K562 (cell line): ENCODE measurements around the gene RO60. TPM values are rescaled to one million over a fixed set of nuclear protein-coding genes. Genes with fewer than 3 reads are reported as not detected.
A peak's percentile ranks its signal among the peaks of the same experiment; 100 is the strongest.

ENCODE experiments used
- ARHGAP35 ChIP-seq: fragments of 450-650 bp; IDR thresholded peaks from 2 replicates; pipeline ENCODE4 v1.6.1; 2018; ENCODE audit not compliant: partially characterized antibody
- CHCHD3 ChIP-seq: fragments of 250-450 bp; sonication (Bioruptor Pico); IDR thresholded peaks from 2 replicates; pipeline ENCODE4 v2.1.2; 2022; ENCODE audit warnings: mild to moderate bottlenecking
- EGR1 ChIP-seq: fragments of 450-650 bp; conservative IDR thresholded peaks from 2 replicates; pipeline ENCODE4 v1.6.1; 2017; ENCODE audit warnings: mild to moderate bottlenecking
- GATAD2A ChIP-seq: fragments of 450-650 bp; IDR thresholded peaks from 2 replicates; pipeline ENCODE4 v1.6.1; 2017
- LEF1 ChIP-seq: fragments of 450-650 bp; IDR thresholded peaks from 2 replicates; pipeline ENCODE4 v1.6.1; 2016; ENCODE audit warnings: mild to moderate bottlenecking
- MEF2D ChIP-seq: conservative IDR thresholded peaks from 2 replicates; pipeline ENCODE4 v1.6.1; 2016; ENCODE audit warnings: low read depth, missing genetic modification characterization, missing compliant biosample characterization
- POLR2B ChIP-seq: fragments of 450-650 bp; IDR thresholded peaks from 2 replicates; pipeline ENCODE4 v1.6.1; 2018; ENCODE audit warnings: low read depth; ENCODE audit not compliant: partially characterized antibody
- POLR2G ChIP-seq: fragments of 200-400 bp; formaldehyde crosslinking; IDR thresholded peaks from 2 replicates; pipeline ENCODE4 v1.6.1; 2017; ENCODE audit warnings: low read depth, mild to moderate bottlenecking, antibody characterized with exemption, low read length, moderate library complexity
- ZNF146 ChIP-seq: IDR thresholded peaks from one replicate; pipeline ENCODE4 v1.6.1; 2018; ENCODE audit warnings: missing compliant biosample characterization; ENCODE audit not compliant: unreplicated experiment
- ZNF431 ChIP-seq: sonication (generic); formaldehyde crosslinking; IDR thresholded peaks from 2 replicates; pipeline ENCODE4 v1.8.0; 2022; ENCODE audit warnings: mild to moderate bottlenecking, missing genetic modification reagents
- ZNF57 ChIP-seq: fragments of 450-650 bp; formaldehyde crosslinking; IDR thresholded peaks from 2 replicates; pipeline ENCODE4 v1.4.0; 2020; ENCODE audit warnings: mild to moderate bottlenecking, moderate library complexity
- ZNF609 ChIP-seq: sonication (generic); formaldehyde crosslinking; IDR thresholded peaks from 2 replicates; pipeline ENCODE4 v1.8.1; 2023; ENCODE audit warnings: missing genetic modification reagents, mild to moderate bottlenecking, borderline replicate concordance
- ZNF830 ChIP-seq: fragments of 250-450 bp; sonication (Bioruptor Pico); IDR thresholded peaks from 2 replicates; pipeline ENCODE4 v1.5.0; 2021; ENCODE audit warnings: mild to moderate bottlenecking
- polyA plus RNA-seq, 8 experiments: library from polyadenylated mRNA; depleted of rRNA in 4 of 8; stranded (reverse) in 5 of 8; unstranded in 3 of 8; fragments of >200 nt; fragmentation: Nextera tagmentation in 2 of 8; fragmentation: Illumina TruSeq in 1 of 8; extraction: Ambion mirVana in 2 of 8; extraction: Trizol in 1 of 8; gene quantifications; 2 replicates each; pipeline versions ENCODE4 v1.2.1 to v1.2.3, GENCODE V29; 2011 to 2014; ENCODE audit warnings: inconsistent platforms in 1 of 8, missing spikeins in 1 of 8
- total RNA-seq, 7 experiments: library from RNA; depleted of rRNA in 6 of 7; stranded (reverse); fragments of >200 nt in 6 of 7; fragmentation: Illumina TruSeq in 2 of 7; extraction: Trizol in 2 of 7; gene quantifications; 2 replicates each; pipeline versions ENCODE4 v1.2.1 to v1.2.3, GENCODE V29; 2011 to 2021; ENCODE audit warnings: low replicate concordance in 1 of 7
- TF ChIP-seq, protein P1 (sequence below): fragments of 450-650 bp; IDR thresholded peaks from 2 replicates; pipeline ENCODE4 v1.6.1; 2016; ENCODE audit warnings: low read depth

The RO60 gene
- total and polyA plus RNA-seq, 9 of the 15 experiments (the other 6 are each of a cell fraction or from before 2014, with no cell fraction given) = 24.9 to 187 (median 101) TPM

DNA sequence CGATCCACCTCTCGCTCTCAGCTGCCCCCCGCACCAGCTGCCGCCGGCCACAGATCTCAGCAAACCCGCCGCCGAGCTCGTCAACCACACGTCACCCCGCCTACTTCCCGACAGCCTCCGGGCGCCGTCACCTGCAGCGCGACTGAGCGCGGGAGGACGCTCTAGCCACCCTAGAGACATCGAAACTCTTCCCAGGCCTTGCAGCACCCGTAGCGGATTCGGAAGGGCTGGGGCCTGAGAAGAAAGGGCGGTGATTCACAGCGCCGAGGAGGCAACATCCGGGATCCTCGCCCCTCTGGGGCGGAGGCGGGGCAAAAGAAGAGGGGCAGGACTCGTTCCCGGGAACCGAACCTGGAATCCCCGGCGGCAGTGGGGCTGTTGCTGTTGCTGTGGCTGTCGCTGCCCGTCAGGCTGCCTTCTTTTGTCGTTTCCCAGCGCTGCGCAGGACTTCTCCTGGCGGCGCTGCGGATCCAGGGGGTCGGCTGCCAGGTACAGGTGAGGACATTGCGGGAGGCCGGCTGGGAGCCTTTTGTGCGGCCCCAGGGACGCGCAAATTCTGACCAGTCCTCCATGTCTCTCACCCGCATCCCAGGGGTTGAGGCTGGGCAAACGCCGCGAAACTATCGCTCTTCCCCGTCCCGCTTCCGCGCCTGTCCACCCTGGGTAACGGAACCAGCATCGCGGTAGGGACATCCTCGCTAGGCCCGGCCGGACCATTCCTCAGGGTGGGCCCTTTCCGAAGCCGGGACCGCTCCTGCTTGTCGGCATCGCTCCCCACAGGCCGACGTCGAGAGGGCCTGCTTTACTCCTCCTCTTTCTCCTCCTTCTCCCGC is at the start of gene RO60, which contains the start of gene UCHL5 (continued):
- TF ChIP-seq ZNF146 (no peak), ZNF57 (CRISPR knock-in tag) (no peak), EGR1 (peak; percentile 62), POLR2B (peak; percentile 87), MEF2D (tag) (peak; percentile 17; the same call in 1 of the 2 replicates), ZNF431 (CRISPR knock-in tag) (peak; percentile 78), ARHGAP35 (no peak), ZNF609 (peak; percentile 46; the same call in 1 of the 2 replicates), ZNF830 (CRISPR knock-in tag) (no peak), LEF1 (0 out of 2 replicates have a peak, but pooled peaks have one; percentile 12), POLR2G (peak; percentile 98), GATAD2A (0 out of 2 replicates have a peak, but pooled peaks have one; percentile 33), CHCHD3 (CRISPR knock-in tag) (peak; percentile 82; the same call in 1 of the 2 replicates)
- TF ChIP-seq, protein P1, sequence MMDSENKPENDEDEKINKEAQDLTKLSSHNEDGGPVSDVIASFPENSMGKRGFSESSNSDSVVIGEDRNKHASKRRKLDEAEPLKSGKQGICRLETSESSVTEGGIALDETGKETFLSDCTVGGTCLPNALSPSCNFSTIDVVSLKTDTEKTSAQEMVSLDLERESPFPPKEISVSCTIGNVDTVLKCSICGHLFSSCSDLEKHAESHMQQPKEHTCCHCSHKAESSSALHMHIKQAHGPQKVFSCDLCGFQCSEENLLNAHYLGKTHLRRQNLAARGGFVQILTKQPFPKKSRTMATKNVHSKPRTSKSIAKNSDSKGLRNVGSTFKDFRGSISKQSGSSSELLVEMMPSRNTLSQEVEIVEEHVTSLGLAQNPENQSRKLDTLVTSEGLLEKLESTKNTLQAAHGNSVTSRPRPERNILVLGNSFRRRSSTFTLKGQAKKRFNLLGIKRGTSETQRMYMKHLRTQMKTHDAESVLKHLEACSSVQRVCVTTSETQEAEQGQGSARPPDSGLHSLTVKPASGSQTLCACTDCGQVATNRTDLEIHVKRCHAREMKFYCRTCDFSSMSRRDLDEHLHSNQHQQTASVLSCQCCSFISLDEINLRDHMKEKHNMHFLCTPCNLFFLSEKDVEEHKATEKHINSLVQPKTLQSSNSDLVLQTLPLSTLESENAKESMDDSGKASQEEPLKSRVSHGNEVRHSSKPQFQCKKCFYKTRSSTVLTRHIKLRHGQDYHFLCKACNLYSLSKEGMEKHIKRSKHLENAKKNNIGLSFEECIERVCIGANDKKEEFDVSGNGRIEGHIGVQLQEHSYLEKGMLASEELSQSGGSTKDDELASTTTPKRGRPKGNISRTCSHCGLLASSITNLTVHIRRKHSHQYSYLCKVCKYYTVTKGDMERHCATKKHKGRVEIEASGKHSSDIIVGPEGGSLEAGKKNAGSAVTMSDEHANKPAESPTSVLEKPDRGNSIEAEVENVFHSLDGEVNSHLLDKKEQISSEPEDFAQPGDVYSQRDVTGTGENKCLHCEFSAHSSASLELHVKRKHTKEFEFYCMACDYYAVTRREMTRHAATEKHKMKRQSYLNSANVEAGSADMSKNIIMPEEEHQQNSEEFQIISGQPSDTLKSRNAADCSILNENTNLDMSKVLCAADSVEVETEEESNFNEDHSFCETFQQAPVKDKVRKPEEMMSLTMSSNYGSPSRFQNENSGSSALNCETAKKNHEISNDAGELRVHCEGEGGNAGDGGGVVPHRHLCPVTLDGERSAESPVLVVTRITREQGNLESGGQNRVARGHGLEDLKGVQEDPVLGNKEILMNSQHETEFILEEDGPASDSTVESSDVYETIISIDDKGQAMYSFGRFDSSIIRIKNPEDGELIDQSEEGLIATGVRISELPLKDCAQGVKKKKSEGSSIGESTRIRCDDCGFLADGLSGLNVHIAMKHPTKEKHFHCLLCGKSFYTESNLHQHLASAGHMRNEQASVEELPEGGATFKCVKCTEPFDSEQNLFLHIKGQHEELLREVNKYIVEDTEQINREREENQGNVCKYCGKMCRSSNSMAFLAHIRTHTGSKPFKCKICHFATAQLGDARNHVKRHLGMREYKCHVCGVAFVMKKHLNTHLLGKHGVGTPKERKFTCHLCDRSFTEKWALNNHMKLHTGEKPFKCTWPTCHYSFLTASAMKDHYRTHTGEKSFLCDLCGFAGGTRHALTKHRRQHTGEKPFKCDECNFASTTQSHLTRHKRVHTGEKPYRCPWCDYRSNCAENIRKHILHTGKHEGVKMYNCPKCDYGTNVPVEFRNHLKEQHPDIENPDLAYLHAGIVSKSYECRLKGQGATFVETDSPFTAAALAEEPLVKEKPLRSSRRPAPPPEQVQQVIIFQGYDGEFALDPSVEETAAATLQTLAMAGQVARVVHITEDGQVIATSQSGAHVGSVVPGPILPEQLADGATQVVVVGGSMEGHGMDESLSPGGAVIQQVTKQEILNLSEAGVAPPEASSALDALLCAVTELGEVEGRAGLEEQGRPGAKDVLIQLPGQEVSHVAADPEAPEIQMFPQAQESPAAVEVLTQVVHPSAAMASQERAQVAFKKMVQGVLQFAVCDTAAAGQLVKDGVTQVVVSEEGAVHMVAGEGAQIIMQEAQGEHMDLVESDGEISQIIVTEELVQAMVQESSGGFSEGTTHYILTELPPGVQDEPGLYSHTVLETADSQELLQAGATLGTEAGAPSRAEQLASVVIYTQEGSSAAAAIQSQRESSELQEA = peak; percentile 97
